GM19372 (cell line): ENCODE data around the gene C5orf34.
A peak's percentile ranks its signal among the peaks of the same experiment; 100 is the strongest.
"Not testable (repeated sequence)": the region's sequence is repeated elsewhere in the genome, so short reads cannot be mapped to it uniquely, and the experiment has no call there.

Experiments used
- ATAC-seq: cut with Tn5 transposase; IDR thresholded peaks from one replicate; pipeline ENCODE4 v1.9.1; 2021; ENCODE audit warnings: mild to moderate bottlenecking, low read depth, moderate library complexity; ENCODE audit not compliant: unreplicated experiment

The C5orf34 gene

GRCh38 chr5:43514816-43515677, at the start of gene C5orf34:
TSS of gene C5orf34 (minus strand) at chr5:43515148. CDS start at chr5:43509339, 5,809 bp downstream.
- ATAC-seq, result peak; percentile 98

DNA sequence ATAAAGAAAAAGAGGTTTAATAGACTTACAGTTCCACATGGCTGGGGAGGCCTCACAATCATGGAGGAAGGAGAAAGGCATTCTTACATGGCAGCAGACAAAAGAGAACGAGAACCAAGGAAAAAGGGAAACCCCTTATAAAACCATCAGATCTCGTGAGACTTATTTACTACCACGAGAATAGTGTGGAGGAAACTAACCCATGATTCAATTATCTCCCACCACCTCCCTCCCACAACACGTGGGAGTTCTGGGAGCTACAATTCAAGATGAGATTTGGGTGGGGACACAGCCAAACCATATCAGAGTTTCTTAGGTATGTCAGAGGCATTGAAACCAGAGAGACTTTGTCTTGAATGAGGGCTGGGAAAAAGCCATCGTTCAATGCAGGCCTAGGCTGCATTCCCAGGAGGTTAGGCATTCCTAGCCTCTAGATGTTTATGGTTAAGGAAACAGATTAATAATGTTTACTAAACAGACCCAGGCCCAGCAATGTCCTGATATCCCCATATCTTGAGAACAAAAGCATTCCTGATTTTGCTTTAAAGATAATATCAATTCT, 49.4 kb upstream of the C5orf34 start:
- no peak for ATAC-seq

GRCh38 chr5:43563321-43563720, 48.4 kb upstream of the C5orf34 start:
- no peak for ATAC-seq

DNA sequence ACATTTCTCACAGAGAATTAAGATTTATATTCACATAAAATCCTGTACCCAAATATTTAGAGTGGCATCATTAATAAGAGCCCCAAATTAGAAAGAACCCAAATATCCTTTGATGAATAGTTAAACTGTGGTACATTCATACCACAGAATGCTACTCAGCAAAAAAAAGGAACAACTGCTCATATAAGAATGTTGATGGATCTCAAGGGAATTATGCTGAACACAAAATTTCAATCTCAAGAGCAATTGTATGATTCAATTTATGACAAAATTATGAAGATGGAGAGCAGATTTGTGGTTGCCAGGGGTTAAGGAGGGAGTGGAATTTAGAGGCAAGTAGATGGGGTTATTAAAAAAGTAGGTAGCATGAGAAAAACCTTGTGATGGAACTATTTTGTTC, 46.4 kb upstream of the C5orf34 start:
- ATAC-seq, result no peak

DNA sequence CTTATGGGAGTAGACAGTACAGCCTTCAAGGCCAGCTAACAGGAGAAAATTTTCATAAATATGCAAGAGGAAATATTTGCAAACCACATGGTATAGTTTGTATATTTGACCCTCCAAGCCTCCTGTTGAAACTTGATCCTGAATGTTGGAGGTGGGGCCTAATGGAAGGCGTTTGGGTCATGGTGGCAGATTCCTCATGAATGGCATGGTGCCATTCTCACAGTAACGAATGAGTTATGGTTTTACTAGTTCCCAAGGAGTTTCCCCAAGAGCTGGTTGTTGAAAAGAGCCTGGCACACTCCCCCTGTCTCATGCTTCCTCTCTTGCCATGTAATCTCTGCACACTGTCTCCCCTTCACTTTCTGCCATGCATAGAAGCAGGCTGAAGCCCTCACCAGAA, 45.2 kb upstream of the C5orf34 start:
- ATAC-seq, result no peak

DNA sequence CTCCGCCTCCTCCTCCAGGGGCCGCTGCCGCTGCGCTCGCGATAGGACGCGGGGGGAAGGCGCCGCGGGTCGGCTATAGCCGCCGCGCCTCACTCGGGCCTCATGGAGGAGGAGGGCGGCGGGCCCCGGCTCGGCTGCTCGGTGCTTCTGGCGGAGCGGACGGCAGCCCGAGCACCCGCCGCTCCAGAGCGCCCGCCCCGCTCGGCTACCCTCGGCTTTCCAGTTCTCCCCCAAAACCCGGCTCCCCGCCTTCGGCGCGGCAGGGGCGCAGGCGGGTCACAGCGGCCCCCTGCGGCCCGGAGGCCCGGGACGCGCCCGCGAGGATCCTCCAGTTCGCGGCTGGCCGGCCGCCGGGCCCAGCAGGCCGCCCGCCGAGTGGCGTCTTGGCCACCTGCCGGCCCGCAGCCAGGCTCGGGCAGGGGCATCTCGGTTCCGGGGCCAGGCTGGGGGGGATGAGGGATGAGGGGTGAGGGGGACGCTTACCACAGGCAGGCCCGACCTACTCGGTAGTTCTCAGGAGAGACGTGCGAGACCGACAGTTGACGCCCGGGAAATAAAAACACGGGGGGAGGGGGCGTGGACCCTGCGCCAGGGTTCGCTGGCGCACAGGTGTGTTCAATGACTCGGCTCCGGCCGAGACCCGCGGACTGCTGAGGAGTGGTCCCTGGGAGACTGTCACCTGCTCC, 42.1 kb upstream of the C5orf34 start, which contains the start of gene PAIP1:
Gene PAIP1, minus strand, starts transcription at position 221 of the 686 bp plus-strand sequence. CDS start 231 bp downstream, outside the sequence.
- peak; percentile 73 for ATAC-seq

GRCh38 chr5:43556607-43556856, 41.6 kb upstream of the C5orf34 start:
- peak; percentile 87 for ATAC-seq

GRCh38 chr5:43555895-43556606, 41.1 kb upstream of the C5orf34 start:
- peak; percentile 1 for ATAC-seq

DNA sequence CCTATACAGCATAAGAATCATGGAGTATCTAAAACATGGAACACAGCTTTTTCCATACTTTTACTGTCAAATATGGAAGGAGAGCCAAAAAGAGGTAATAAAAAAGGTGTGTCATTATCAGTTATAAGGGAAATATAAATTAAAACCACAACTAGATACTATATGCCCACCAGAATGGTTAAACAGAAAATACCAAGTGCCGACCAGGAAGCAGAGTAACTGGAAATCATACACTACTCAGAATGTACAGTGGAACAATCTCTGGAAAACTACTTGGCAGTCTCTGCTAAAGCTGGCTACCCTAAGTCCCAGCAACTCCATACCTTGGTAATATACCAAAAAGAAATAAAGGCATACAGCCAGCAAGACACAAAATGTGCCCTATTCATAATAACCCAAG, 39.5 kb upstream of the C5orf34 start:
- no peak for ATAC-seq

GRCh38 chr5:43553381-43553780, 38.4 kb upstream of the C5orf34 start:
- no peak for ATAC-seq

- ATAC-seq, result no peak
Observed at GRCh38 chr5:43551731-43552130, 36.8 kb upstream of the C5orf34 start.

GRCh38 chr5:43549272-43549671, 34.3 kb upstream of the C5orf34 start:
- ATAC-seq, result not testable (repeated sequence)

DNA sequence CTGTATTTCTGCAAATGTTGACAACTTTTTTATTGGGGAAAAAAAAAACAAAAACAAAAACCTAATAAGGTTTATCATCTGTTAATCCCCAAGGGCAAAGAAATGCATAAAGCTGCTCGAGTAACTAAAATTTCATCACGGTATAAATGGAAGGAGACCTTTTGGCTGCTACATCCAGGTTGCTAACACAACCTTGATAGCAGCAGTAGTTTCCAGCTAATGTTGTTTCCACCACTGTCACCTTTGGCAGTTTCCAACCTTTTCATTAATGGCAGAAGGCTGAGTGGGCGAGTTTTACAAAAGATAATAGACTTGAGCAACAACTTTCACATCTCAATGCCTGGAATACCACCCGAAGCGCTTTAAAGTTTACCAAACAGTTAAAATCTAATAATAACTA, 33.4 kb upstream of the C5orf34 start:
- no peak for ATAC-seq

DNA sequence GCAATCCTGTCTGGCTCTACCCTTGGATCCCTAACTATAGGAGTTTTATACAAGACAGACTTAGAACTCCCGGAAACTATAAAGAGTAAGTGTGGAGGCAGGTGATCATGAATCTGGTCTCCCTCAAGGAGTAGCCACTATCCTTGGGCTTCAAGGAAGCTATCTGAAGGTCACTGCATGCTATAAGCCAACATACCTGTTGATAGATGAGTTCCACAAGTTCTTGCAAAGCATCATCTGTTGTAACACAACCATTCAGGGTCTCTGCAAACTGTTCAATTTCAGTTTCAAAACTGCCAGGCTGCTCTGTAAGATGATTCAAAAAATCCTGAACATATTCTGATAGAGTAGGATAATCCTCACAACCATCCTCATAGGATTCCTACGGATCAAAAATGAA, 32.6 kb upstream of the C5orf34 start:
- no peak for ATAC-seq

GRCh38 chr5:43543434-43543833, 28.5 kb upstream of the C5orf34 start:
- no peak for ATAC-seq

DNA sequence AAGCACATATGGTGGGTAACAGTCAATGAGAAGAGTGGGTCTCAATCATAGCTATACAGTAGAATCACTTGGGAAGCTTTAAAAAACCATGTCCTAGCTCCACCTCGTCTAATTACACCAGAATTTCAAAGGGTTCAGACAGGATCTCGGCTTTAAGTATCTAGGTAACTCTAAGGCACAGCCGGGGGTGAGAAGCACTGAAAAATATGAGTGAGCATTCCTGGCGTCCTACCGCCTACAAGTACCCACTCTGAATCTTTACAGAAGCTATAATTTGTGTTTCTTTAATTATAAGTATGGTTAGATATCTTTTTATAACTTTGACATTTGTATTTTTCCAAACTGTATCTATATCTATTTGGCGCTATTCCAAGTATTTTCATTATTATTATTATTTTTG, 25.8 kb upstream of the C5orf34 start:
- no peak for ATAC-seq

DNA sequence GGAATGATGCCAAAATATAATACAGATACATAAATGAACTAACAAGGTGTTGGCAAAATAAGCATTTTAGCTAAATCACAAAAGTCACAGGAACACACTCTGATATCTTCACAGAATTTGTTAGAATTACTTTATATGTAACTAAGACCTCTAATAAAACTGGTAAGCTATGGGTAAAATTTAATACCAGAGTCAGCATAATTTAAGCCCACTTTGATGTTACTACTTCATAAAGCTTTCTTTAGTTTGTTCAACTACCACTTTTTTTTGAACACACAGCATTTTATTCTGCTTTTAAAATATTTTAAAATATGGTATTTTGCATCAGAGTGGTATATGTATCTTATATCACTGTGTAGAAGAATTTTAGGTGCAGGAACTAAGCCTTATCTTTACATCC, 22.0 kb upstream of the C5orf34 start:
- ATAC-seq, result no peak

GRCh38 chr5:43533646-43534045, 18.7 kb upstream of the C5orf34 start:
- no peak for ATAC-seq

DNA sequence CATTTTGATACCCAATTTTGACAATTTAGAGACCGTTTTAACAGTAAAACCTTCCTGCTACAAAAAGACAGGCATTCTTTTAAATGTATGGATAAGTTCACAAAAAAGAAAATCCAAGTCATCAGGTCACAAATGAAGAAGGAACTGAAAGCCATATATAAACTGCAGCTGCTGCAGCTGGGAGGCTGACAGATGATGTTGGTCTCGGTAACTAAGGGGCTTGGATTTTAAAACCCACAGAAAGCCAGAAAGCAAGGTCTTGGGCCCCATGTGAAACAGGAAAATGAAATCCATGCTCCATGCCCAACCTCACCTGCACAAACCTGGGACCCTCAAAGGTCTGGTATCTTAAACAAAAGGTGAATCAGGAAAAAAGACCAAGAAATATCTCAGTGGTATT, 15.7 kb upstream of the C5orf34 start:
- no peak for ATAC-seq

GRCh38 chr5:43523662-43524072, 8.7 kb upstream of the C5orf34 start:
- no peak for ATAC-seq

- no peak for ATAC-seq
Observed at GRCh38 chr5:43520615-43521014, 5.7 kb upstream of the C5orf34 start.
